Activated B cell treated with CpG ODN at 0.5 μM for 24 hours (primary cell): ENCODE results near the gene TNFRSF11A. TPM values are rescaled to one million over a fixed set of nuclear protein-coding genes. Genes with fewer than 3 reads are reported as not detected.

ENCODE experiments used
- ATAC-seq: fragments of 200-7000 bp; cut with Tn5 transposase; one replicate; pipeline ENCODE4 v1.10.0; 2021; ENCODE audit warnings: low read depth, mild to moderate bottlenecking, moderate library complexity
- CTCF ChIA-PET: fragments of 350-600 bp; sonication (Branson Sonifier 250); formaldehyde crosslinking; loops from one replicate; lab custom pipeline; 2021; ENCODE audit warnings: antibody characterized with exemption; lab: Charles Lee
- POLR2A ChIA-PET: fragments of 350-600 bp; sonication (Branson Sonifier 250); formaldehyde crosslinking; loops from one replicate; lab custom pipeline; 2021; ENCODE audit warnings: antibody characterized with exemption; lab: Charles Lee
- DNase-seq: peaks from one replicate; pipeline ENCODE4 v3.0.0; 2022
- H3K27ac Mint-ChIP-seq: one replicate; pipeline ENCODE4 v1.8.0; 2020; ENCODE audit warnings: mixed read lengths
- H3K27me3 Mint-ChIP-seq: one replicate; pipeline ENCODE4 v1.8.0; 2021; ENCODE audit warnings: mixed read lengths
- H3K36me3 Mint-ChIP-seq: one replicate; pipeline ENCODE4 v1.8.0; 2021; ENCODE audit warnings: low read depth, mixed read lengths
- H3K4me1 Mint-ChIP-seq: one replicate; pipeline ENCODE4 v1.8.0; 2021; ENCODE audit warnings: mixed read lengths
- H3K4me3 Mint-ChIP-seq: one replicate; pipeline ENCODE4 v1.8.0; 2020; ENCODE audit warnings: mild to moderate bottlenecking, mixed read lengths
- H3K9me3 Mint-ChIP-seq: one replicate; pipeline ENCODE4 v1.8.0; 2020; ENCODE audit warnings: mixed read lengths
- intact Hi-C: fragments of 100-400 bp; cut with micrococcal nuclease; formaldehyde crosslinking; loops from one replicate; pipeline ENCODE4 v1.15.1; 2024
- total RNA-seq: library from RNA; stranded (reverse); gene quantifications from 2 replicates; pipeline ENCODE4 v1.2.3, GENCODE V29; 2022
- TF ChIP-seq, protein P1 (sequence below): fragments of 200-600 bp; IDR thresholded peaks from one replicate; pipeline ENCODE4 v1.8.0; 2022; ENCODE audit warnings: antibody characterized with exemption, mild to moderate bottlenecking

Gene TNFRSF11A
- total RNA-seq, 1 donor from 2014 or later, result 0.24 TPM

DNA sequence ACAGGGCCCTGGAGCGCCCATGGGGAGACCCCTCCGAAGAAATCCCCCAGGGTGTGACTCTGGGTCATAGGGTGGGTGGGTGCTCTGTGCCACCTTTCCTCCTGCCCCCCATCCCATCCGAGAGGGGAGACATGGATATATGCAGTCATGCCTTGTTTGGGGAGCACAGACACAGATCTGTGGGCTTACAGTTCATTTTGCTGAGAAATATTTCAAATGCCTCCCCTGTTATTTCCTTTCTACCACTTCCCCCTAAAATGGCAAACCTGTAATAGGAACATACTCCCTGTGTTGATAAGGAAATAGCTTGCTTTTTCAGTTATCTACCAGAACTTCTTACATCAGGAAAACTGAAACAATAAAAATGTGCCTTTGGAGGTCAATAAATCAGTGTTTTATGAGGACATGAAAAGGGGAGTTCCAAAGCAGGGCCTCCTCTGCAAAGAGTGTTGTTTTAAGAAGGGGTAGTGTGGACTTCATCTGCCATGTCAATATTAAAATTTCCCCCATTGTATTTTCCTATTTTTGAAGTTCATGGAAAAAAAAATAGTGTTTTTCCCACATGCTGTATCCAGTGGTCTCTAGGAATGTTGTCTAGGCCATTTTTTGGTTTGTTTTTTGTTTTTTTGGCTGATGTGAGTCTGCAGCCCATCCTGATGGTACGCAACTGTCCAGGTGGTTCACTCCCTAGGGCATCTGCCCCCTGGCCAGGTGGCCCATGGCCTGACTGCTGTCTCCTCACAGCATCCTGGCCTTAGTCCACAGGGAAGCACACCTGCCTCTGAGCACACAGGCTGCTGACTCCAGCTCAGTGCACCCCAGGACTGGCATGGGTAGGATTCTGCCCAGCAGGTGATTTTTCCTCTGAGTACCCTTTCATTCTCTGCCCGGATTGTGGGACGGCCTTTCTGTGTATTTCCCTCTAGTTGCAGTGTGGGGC lies 3.7 kb downstream of the TNFRSF11A start:
- H3K36me3 Mint-ChIP-seq, result no peaks in the 10 kb centered on the region
- H3K27me3 Mint-ChIP-seq, result peaks cover 71% of the 10 kb centered on the region
- H3K4me3 Mint-ChIP-seq, result no peak overlapping the region
- TF ChIP-seq, protein P1, sequence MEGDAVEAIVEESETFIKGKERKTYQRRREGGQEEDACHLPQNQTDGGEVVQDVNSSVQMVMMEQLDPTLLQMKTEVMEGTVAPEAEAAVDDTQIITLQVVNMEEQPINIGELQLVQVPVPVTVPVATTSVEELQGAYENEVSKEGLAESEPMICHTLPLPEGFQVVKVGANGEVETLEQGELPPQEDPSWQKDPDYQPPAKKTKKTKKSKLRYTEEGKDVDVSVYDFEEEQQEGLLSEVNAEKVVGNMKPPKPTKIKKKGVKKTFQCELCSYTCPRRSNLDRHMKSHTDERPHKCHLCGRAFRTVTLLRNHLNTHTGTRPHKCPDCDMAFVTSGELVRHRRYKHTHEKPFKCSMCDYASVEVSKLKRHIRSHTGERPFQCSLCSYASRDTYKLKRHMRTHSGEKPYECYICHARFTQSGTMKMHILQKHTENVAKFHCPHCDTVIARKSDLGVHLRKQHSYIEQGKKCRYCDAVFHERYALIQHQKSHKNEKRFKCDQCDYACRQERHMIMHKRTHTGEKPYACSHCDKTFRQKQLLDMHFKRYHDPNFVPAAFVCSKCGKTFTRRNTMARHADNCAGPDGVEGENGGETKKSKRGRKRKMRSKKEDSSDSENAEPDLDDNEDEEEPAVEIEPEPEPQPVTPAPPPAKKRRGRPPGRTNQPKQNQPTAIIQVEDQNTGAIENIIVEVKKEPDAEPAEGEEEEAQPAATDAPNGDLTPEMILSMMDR, result no peak
- POLR2A ChIA-PET, result no interaction called here
- H3K4me1 Mint-ChIP-seq, result peaks cover 20% of the 10 kb centered on the region
- intact Hi-C loops, result loop anchor here (5.0 to 10.0 kb wide), 3 partner anchors 193 to 1096 kb away; partner anchors contain the start of genes VPS4B and ZCCHC2
- no peak overlapping the region for H3K27ac Mint-ChIP-seq
- CTCF ChIA-PET, result no interaction called here
- no peak for DNase-seq
- no peak for ATAC-seq
- H3K9me3 Mint-ChIP-seq, result no peaks in the 10 kb centered on the region

DNA sequence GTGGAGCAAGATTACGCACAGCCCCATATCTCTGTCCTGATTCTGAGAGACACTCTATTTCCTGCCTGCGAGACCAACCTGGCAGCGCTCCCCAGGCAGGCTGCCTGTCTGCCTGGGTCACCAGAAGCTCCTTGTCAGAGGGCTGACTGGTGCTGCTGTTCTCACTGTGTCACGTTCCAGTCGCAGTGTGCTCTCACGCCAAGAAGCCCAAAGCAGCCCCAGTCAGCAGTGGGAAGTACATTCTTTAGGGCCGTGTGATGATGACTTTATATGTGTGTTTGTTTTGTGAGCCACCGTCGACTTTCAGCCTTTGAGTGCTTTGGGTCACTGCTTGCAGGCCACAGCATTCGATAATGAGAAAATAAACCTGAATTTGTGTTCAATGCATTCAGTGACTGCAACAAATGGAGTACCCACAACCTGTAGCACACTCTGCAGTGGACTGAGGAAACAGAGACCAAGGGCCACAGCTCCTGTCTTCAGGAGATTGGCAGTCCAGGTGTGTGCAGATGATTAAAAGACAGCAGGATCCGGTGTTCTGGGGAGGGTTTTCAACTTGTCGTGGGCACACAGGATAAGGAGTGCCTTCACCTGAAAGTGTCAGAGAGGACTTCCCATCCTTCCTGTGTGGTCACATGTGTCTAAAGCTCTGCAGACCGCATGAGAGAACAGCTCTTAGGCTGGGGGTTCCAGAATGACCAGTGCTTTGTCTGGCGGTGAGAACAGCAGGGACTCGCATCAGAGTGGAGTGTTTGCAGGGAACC lies 4.8 kb downstream of the TNFRSF11A start:
- Mint-ChIP-seq H3K4me3 (no peak overlapping the region), H3K27ac (no peak overlapping the region), H3K27me3 (peaks cover 72% of the 10 kb centered on the region), H3K4me1 (peaks cover 11% of the 10 kb centered on the region), H3K36me3 (no peaks in the 10 kb centered on the region), H3K9me3 (no peaks in the 10 kb centered on the region)
- TF ChIP-seq, protein P1, result no peak
- intact Hi-C loops, result loop anchor here (5.0 to 10.0 kb wide), 3 partner anchors 192 to 1095 kb away; partner anchors contain the start of genes VPS4B and ZCCHC2
- no peak for DNase-seq
- no peak for ATAC-seq
- ChIA-PET POLR2A (no interaction called here), CTCF (no interaction called here)

DNA sequence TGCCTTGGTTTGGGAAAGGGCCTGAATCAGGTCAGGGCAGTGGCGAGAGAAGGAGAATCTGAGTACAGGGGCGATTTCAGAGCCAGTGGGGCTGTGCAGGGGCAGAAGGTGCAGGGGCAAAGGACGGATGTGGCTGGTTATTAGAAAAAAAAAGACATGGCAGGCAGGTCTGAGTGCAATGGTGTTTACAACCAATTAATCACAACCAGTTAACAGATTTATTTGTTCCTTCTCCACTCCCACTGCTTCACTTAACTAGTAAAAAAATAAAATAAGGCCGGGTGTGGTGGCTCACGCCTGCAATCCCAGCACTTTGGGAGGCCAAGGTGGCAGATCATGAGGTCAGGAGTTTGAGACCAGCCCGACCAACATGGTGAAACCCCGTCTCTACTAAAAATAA lies 5.5 kb downstream of the TNFRSF11A start:
- intact Hi-C loops, result no loop called here
- peaks cover 11% of the 10 kb centered on the region for H3K4me1 Mint-ChIP-seq
- H3K36me3 Mint-ChIP-seq, result no peaks in the 10 kb centered on the region
- TF ChIP-seq, protein P1, result no peak
- ChIA-PET POLR2A (no interaction called here), CTCF (no interaction called here)
- no peak overlapping the region for H3K4me3 Mint-ChIP-seq
- no peak overlapping the region for H3K27ac Mint-ChIP-seq
- ATAC-seq, result no peak
- peaks cover 72% of the 10 kb centered on the region for H3K27me3 Mint-ChIP-seq
- no peak for DNase-seq
- no peaks in the 10 kb centered on the region for H3K9me3 Mint-ChIP-seq

DNA sequence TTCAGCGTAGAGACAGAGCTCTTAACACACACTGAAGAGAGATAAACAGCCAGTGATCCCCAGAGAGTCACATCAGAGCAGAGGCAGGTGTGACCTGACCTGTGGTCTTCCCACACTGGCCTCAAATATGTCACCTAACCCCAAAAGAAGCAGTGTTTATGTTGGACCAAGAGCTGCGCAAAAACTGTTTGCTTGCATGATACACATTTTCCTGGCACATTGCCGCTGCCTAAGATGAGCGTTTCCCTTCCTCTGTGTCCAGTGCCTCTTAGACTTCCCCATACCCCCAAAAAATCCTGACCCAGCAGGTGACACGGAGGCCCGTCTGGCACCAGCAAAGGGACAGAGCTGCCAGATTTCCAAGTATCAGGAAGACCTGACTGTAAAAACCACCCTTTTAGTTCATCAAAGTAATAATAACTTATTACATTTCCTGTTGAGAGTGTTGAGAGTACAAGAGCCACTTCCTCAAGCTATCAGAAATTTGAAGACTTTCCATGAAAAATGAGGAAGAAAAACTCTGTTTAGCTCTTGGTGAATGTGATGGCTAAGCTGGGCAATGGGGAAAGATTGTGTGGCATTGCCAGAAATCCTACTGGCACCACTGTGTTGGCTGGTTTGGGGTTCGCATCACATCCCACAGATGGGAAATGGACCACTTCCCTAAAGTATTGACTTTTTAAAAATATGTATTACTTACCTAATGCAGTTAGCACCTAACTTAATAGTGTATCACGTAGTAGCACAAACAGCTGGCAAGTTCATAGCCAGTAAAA lies 6.7 kb downstream of the TNFRSF11A start:
- Mint-ChIP-seq H3K4me1 (peaks cover 2% of the 10 kb centered on the region), H3K27ac (no peak overlapping the region), H3K27me3 (peaks cover 63% of the 10 kb centered on the region), H3K4me3 (no peak overlapping the region), H3K9me3 (no peaks in the 10 kb centered on the region), H3K36me3 (no peaks in the 10 kb centered on the region)
- ChIA-PET POLR2A (interaction anchor here (1.4 kb wide), 1 partner anchor 145 kb away, joined by 5 read pairs; the partner anchor contains the start of genes PIGN and RELCH), CTCF (no interaction called here)
- ATAC-seq (no peak), DNase-seq (no peak)
- intact Hi-C loops, result no loop called here
- TF ChIP-seq, protein P1, result no peak
